GM19468 (cell line): ENCODE results near the gene CNGB1.
A peak's percentile ranks its signal among the peaks of the same experiment; 100 is the strongest.

ENCODE experiments used
- ATAC-seq: cut with Tn5 transposase; IDR thresholded peaks from one replicate; pipeline ENCODE4 v1.9.1; 2021; ENCODE audit warnings: mild to moderate bottlenecking, moderate library complexity, moderate number of reproducible peaks; ENCODE audit not compliant: unreplicated experiment; ENCODE audit errors: extremely low read depth

Gene CNGB1

GRCh38 chr16:57997528-57998265, 26.8 kb upstream of the CNGB1 start:
- ATAC-seq = no peak

GRCh38 chr16:57997176-57997527, 26.2 kb upstream of the CNGB1 start:
- ATAC-seq = no peak

GRCh38 chr16:57996406-57997175, 25.7 kb upstream of the CNGB1 start:
- ATAC-seq = no peak

- ATAC-seq = no peak
Observed at GRCh38 chr16:57995721-57996405, 24.9 kb upstream of the CNGB1 start.

GRCh38 chr16:57994778-57995177, 23.9 kb upstream of the CNGB1 start:
- ATAC-seq = no peak

GRCh38 chr16:57994361-57994760, 23.4 kb upstream of the CNGB1 start:
- ATAC-seq = no peak

DNA sequence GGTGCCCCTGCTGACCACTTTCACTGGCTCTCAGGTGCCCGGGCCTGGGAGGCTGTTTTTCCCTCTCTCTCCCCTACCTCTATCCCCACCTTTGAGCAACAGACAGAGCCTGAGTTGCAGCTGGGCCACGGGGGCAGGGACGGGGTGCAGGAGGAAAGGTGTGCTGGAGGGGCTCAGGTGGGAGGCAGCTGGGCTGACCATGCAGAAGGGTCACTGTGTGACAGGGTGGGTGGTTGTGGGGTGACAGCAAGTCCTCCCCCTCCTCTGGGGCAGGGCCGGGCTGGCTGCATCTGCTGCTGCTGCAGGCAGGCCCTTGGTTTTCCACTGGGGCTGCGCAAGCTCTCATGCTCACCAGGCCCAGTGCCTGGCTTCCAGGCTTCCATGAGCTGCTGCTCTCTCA, 23.0 kb upstream of the CNGB1 start:
- no peak for ATAC-seq

DNA sequence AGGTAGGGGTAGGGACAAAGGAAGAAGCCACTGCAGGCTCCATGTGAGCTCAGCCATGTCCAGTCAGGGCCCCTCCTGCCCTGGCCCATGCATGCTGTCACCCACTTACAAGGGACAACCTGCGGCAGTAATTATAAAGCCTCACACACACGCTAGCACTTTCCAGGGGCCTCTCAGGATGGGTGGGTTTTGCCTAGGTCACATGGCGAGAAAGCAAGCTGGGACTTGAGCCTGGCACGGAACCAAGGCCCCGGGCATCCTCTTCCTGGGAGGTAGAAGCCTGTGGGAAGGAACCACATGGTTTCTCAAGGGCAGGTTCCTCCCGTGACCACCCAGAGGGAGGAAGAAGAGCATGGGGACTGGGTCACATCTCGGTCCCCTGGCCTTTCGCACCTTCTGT, 22.5 kb upstream of the CNGB1 start:
- no peak for ATAC-seq

DNA sequence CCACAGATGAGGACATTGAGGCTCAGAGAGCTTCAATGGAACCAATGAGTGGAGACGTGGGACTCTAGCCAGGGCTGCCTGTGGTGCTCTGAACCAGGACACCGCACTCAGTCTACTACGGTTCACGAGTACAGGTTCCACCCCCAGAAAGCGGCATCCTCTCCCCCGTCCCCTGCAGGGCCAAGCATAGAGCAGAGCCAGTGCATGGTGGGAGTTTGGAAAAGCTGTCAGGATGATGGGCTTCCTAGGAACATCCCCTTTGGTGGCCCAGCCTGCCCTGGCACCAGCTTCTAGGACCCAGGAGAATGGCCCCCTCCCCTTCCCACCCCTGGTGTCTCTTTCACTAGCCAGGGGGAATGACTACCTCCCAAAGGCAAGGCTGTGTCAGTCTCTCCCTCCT, 21.2 kb upstream of the CNGB1 start:
- no peak for ATAC-seq

- ATAC-seq = no peak
Observed at GRCh38 chr16:57991551-57992059, 20.7 kb upstream of the CNGB1 start.

GRCh38 chr16:57988929-57989328, 18.0 kb upstream of the CNGB1 start:
- ATAC-seq = no peak

GRCh38 chr16:57987441-57988177, 16.7 kb upstream of the CNGB1 start:
- ATAC-seq = no peak

DNA sequence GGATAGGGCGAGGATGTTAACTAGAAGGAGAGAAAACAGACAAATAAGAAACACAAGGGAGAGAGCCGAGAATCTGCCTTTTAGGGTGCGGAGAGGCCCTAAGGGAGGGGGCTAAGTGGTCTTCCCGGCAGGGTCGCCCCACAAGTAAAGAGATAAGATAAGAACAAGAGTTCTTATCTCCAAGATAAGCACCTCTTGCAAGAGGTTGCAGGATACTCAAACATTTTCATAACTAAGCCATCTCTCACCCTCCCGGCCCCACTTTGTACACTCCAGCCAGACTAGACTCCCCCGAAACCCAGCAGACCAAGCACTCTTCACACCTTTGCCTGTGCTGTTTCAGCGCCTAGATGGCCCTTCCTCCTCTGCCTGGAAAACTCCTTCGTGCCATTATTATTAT, 15.3 kb upstream of the CNGB1 start:
- ATAC-seq = no peak

GRCh38 chr16:57985204-57986181, 14.6 kb upstream of the CNGB1 start:
- no peak for ATAC-seq

- ATAC-seq = peak; percentile 53
Observed at GRCh38 chr16:57984443-57985203, 13.7 kb upstream of the CNGB1 start.

GRCh38 chr16:57982385-57982784, 11.5 kb upstream of the CNGB1 start:
- ATAC-seq = no peak

DNA sequence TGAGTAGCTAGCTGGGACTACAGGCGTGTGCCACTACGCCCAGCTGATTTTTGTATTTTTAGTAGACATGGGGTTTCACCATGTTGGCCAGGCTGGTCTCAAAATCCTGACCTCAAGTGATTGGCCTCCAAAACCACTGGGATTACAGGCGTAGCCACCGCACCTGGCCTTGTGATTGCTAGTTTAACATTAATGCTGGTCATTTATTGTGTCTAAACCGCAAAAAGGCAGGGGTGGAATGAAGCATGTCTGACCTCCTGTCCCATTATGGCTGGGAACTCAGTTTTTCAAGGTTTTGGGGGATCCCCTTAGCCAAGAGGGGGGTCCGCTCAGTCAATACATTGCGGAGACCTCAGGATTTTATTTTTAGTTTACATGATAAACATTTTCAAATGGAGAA, 10.7 kb upstream of the CNGB1 start:
- no peak for ATAC-seq

DNA sequence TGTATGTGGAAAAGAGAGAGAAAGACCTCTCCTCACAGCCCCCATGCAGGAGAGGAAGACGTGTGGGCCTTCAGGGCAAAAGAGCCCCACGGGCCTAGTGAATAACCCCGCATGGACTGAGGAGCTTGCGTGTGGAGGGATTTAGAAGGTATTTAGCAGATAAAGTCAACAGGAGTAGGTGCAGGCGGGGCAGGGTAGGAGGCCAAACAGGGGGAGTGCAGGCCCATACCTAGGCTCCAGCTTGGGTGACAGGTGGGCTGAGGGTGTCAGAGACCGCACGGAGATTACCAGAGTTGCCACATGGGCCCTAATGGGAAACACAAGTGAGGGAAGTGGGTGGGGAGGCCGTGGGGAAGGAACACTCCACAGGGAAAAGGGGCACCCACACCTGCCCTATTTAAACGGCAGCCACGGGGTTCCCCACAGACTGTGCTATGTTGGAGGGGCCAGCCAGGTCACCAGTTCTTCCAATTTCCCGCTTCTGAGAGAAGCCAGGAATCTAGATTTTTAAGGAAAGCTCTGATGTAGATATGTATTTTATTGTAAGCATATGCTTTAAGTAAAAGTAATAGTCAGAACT, 8.2 kb upstream of the CNGB1 start:
- no peak for ATAC-seq
